Stimulated activated CD4-positive, alpha-beta T cell treated with anti-CD3 and anti-CD28 coated beads, TNF-alpha, amount 100 ng/mL, for 24 hours (primary cell): ENCODE measurements around the gene PDCD10.

Source experiments
- DNase-seq, 3 experiments: peaks; one replicate each; pipeline ENCODE4 v3.0.0-alpha.2; 2020; ENCODE audit warnings: low read depth in 3 of 3

Gene PDCD10

GRCh38 chr3:167734498-167735232 lies at the start of gene PDCD10:
PDCD10 (minus strand) TSS chr3:167734892; CDS start chr3:167720157, 14,735 bp downstream.
- DNase-seq, result peak; percentile 93 to 95 (median 93)

- no peak for DNase-seq
Observed at GRCh38 chr3:167783781-167784180, 49.1 kb upstream of the PDCD10 start.

- DNase-seq, result no peak
Observed at GRCh38 chr3:167780214-167780883, 45.7 kb upstream of the PDCD10 start.

GRCh38 chr3:167777356-167777755 lies 42.7 kb upstream of the PDCD10 start:
- DNase-seq, result no peak

- DNase-seq, result no peak
Observed at GRCh38 chr3:167776066-167776685, 41.5 kb upstream of the PDCD10 start.

GRCh38 chr3:167773584-167773983 lies 38.9 kb upstream of the PDCD10 start:
- no peak for DNase-seq

GRCh38 chr3:167772992-167773391 lies 38.3 kb upstream of the PDCD10 start:
- no peak for DNase-seq

- no peak for DNase-seq
Observed at GRCh38 chr3:167762296-167762695, 27.6 kb upstream of the PDCD10 start.

- DNase-seq, result no peak
Observed at GRCh38 chr3:167761302-167761701, 26.6 kb upstream of the PDCD10 start.

- DNase-seq, result no peak
Observed at GRCh38 chr3:167754049-167754448, 19.4 kb upstream of the PDCD10 start.

GRCh38 chr3:167750272-167750971 lies 15.7 kb upstream of the PDCD10 start:
- no peak for DNase-seq

- no peak for DNase-seq
Observed at GRCh38 chr3:167749728-167750127, 15.0 kb upstream of the PDCD10 start.

GRCh38 chr3:167749209-167749608 lies 14.5 kb upstream of the PDCD10 start:
- DNase-seq, result no peak

- no peak for DNase-seq
Observed at GRCh38 chr3:167743799-167744198, 9.1 kb upstream of the PDCD10 start.

- DNase-seq, result no peak
Observed at GRCh38 chr3:167742338-167742737, 7.6 kb upstream of the PDCD10 start.

- DNase-seq, result peak in 1 of 3 experiments; percentile 11
Observed at GRCh38 chr3:167740961-167741587, 6.4 kb upstream of the PDCD10 start.

- DNase-seq, result no peak
Observed at GRCh38 chr3:167739190-167739810, 4.6 kb upstream of the PDCD10 start.

GRCh38 chr3:167738037-167738436 lies 3.3 kb upstream of the PDCD10 start:
- DNase-seq, result no peak

- no peak for DNase-seq
Observed at GRCh38 chr3:167736997-167737396, 2.3 kb upstream of the PDCD10 start.

- DNase-seq, result no peak
Observed at GRCh38 chr3:167736264-167736787, 1.6 kb upstream of the PDCD10 start.
